GM12891 (cell line): ENCODE measurements around the gene ROR1.

Experiments used
- PAX5 ChIP-seq: IDR thresholded peaks from 2 replicates; pipeline ENCODE4 v1.6.1; 2011; ENCODE audit warnings: low read length, moderate library complexity, mild to moderate bottlenecking; ENCODE audit not compliant: insufficient read depth, severe bottlenecking
- POLR2A ChIP-seq: IDR thresholded peaks from 2 replicates; pipeline ENCODE4 v1.6.1; 2011; ENCODE audit warnings: low read depth, low read length, control low read depth
- POLR2AphosphoS5 ChIP-seq: IDR thresholded peaks from 2 replicates; pipeline ENCODE4 v1.6.1; 2011; ENCODE audit warnings: low read depth, low read length, control low read depth
- SPI1 ChIP-seq: IDR thresholded peaks from 2 replicates; pipeline ENCODE4 v1.6.1; 2011; ENCODE audit warnings: low read depth, low read length, control low read depth
- TAF1 ChIP-seq: IDR thresholded peaks from 2 replicates; pipeline ENCODE4 v1.6.1; 2011; ENCODE audit warnings: low read depth, low read length, control low read depth

DNA sequence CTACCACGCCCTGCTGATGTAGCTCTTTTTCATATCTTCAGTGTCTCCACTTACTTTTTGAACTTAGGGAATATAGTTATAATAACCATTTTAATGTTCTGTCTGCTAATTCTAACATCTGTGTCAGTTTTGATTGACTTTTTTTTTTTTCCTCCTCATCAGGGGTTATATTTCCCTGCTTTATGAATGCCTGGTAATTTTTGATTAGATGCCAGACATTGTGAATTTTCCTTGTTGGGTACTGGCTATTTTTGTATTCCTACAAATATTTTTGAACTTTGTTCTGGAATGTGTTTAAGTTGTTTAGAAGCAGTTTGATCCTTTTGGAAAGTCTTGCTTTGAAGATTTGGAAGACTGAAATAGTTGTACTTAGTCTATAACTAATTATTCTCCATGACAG is 82.1 kb downstream of the ROR1 start:
- TF ChIP-seq SPI1 = no peak
- no peak for TF ChIP-seq POLR2AphosphoS5
- TF ChIP-seq POLR2A = no peak
- no peak for TF ChIP-seq TAF1
- no peak for TF ChIP-seq PAX5
